Transverse colon (tissue), 4 donors: Measurements from ENCODE around the gene MARCHF9. TPM values are rescaled to one million over a fixed set of nuclear protein-coding genes. Genes with fewer than 3 reads are reported as not detected.

Experiments used
- DNase-seq: peaks from one replicate; pipeline ENCODE4 v3.0.0-alpha.2; 2019
- H3K27ac ChIP-seq, 4 donors: fragments of 200-600 bp; sonication (generic); 2 replicates each; pipeline ENCODE4 v1.5.1; 2016 to 2018; ENCODE audit warnings: inconsistent platforms in 4 of 4
- H3K27me3 ChIP-seq: fragments of 200-600 bp; sonication (generic); 2 replicates; pipeline ENCODE4 v1.5.1; 2017; ENCODE audit warnings: inconsistent platforms
- H3K36me3 ChIP-seq, 4 donors: fragments of 200-600 bp; sonication (generic); 2 replicates each; pipeline ENCODE4 v1.5.1; 2017 to 2019; ENCODE audit warnings: inconsistent platforms in 4 of 4
- H3K4me1 ChIP-seq, 4 donors: fragments of 200-600 bp; sonication (generic); 2 replicates each; pipeline ENCODE4 v1.5.1; 2017 to 2020; ENCODE audit warnings: inconsistent platforms in 4 of 4
- H3K4me3 ChIP-seq, 4 donors: fragments of 200-600 bp; sonication (generic); 1 replicate in 1 of 4; 2 replicates in 3 of 4; pipeline versions ENCODE4 v1.5.1 to v1.6.1; 2017 to 2019; ENCODE audit warnings: inconsistent platforms in 4 of 4
- H3K9me3 ChIP-seq, 2 donors: fragments of 200-600 bp; sonication (generic); 2 replicates each; pipeline ENCODE4 v1.5.1; 2017 to 2019; ENCODE audit warnings: inconsistent platforms in 2 of 2
- EP300 ChIP-seq: sonication (generic); formaldehyde crosslinking; IDR thresholded peaks from one replicate; pipeline ENCODE4 v1.6.1; 2017; ENCODE audit warnings: antibody characterized with exemption, low read depth
- POLR2A ChIP-seq: fragments of 450-650 bp; IDR thresholded peaks from one replicate; pipeline ENCODE4 v1.6.1; 2016; ENCODE audit warnings: antibody characterized with exemption, mild to moderate bottlenecking, moderate library complexity
- POLR2AphosphoS5 ChIP-seq, 3 donors: sonication (generic); formaldehyde crosslinking; IDR thresholded peaks; one replicate each; pipeline ENCODE4 v1.6.1; 2016; ENCODE audit warnings: antibody characterized with exemption in 3 of 3
- WGBS, 2 donors: methylation state at CpG; one replicate each; pipeline ENCODE4 v1.1.5; 2018; ENCODE audit warnings: low coverage in 1 of 2; 5-methylcytosine and 5-hydroxymethylcytosine counted together
- in situ Hi-C, 4 donors: fragments of 200-750 bp; cut with MboI; loops; one replicate each; pipeline versions ENCODE4 v1.15.0 to v1.15.1; 2017; ENCODE audit warnings: low sequenced_read_pairs in 3 of 4, low pct_ligation_motif_present in 1 of 4, low pct_unique_long_range_greater_than_20kb in 1 of 4
- intact Hi-C: fragments of 100-400 bp; cut with DNase I; formaldehyde crosslinking; loops from one replicate; pipeline ENCODE4 v1.15.1; 2023; ENCODE audit warnings: low total_unique reads
- total RNA-seq, 4 donors: library from RNA; depleted of rRNA; stranded (reverse); fragments of >200 nt; gene quantifications; one replicate each; pipeline ENCODE4 v1.1.0, GENCODE V29; 2016
- TF ChIP-seq, protein P1 (sequence below), 5 experiments: fragments of 200-600 bp in 3 of 5; fragments of 450-650 bp in 2 of 5; sonication (generic) in 3 of 5; IDR thresholded peaks; 1 replicate in 2 of 5; 2 replicates in 3 of 5; pipeline ENCODE4 v1.5.1; 2016 to 2017; ENCODE audit warnings: antibody characterized with exemption in 5 of 5, inconsistent platforms in 3 of 5, mild to moderate bottlenecking in 2 of 5, moderate library complexity in 1 of 5

The MARCHF9 gene
- total RNA-seq, 4 donors from 2014 or later = 1.5 to 24.1 (median 9.5) TPM

DNA sequence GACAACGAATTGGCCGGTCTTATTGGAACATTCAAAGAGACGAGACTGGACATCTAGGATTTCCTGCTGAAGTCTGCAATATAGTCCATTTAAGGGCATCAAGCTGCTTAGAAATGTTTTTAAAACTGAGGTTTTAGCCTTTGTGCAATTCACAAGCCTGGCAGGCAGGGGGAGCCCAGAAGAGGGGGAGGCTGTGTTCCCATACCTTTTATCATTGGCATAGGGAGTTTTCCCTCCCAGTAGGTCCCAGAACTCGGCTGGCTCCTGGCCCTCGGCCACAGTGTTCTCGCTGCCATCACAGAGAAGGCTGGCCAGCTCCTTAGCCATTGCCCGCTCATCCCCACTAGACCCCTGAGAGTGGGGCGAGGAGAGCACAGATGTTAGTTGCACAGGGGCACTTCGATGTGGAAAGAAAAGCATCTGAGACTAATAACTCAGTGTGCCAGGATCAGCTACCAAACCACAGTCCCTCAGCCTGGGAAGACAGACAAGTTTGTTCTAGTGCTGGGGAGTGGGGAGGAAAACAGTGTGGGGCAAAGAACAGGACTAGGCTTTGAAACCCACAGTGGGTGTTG, 48.5 kb downstream of the MARCHF9 start:
- Histone ChIP-seq H3K4me1 (peaks cover 0 to 3% (median 0%) of the 10 kb centered on the region in 4 donors), H3K27ac (no peak overlapping the region), H3K27me3 (no peaks in the 10 kb centered on the region), H3K36me3 (peaks cover 0 to 32% (median 8%) of the 10 kb centered on the region in 4 donors), H3K4me3 (no peak overlapping the region), H3K9me3 (no peaks in the 10 kb centered on the region)
- intact Hi-C loops = no loop called here
- TF ChIP-seq, protein P1, sequence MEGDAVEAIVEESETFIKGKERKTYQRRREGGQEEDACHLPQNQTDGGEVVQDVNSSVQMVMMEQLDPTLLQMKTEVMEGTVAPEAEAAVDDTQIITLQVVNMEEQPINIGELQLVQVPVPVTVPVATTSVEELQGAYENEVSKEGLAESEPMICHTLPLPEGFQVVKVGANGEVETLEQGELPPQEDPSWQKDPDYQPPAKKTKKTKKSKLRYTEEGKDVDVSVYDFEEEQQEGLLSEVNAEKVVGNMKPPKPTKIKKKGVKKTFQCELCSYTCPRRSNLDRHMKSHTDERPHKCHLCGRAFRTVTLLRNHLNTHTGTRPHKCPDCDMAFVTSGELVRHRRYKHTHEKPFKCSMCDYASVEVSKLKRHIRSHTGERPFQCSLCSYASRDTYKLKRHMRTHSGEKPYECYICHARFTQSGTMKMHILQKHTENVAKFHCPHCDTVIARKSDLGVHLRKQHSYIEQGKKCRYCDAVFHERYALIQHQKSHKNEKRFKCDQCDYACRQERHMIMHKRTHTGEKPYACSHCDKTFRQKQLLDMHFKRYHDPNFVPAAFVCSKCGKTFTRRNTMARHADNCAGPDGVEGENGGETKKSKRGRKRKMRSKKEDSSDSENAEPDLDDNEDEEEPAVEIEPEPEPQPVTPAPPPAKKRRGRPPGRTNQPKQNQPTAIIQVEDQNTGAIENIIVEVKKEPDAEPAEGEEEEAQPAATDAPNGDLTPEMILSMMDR (IDR thresholded peaks at IDR 0.05) = peak; percentile 69 to 76 (median 74)
- TF ChIP-seq EP300 = no peak
- peak; percentile 32 for DNase-seq
- in situ Hi-C loops = no loop called here
- 60% methylated on average over 9 of the region's 9 CpGs; no CpG with 5 or more reads in 1 of the 2 donors for WGBS, 2 donors

DNA sequence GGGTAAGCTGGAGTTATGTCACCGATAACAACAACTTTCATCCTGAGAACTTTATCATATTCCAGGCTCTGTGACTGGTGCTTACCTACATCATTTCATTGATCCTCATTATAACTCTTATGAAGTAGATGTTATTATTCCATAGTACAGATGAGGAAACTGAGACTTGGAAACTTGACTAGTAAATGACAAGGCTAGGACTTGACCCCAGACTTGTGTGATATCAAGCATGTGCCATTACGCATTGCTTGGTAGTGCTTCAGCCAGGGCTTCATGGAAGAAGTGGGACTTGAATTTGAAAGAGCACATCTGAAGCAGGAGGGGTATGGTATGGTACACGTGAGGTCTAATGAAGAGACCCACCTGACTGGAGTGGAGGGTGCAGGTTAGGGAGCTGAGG, 51.8 kb downstream of the MARCHF9 start:
- Histone ChIP-seq H3K27me3 (no peaks in the 10 kb centered on the region), H3K36me3 (peaks cover 0 to 14% (median 4%) of the 10 kb centered on the region in 4 donors), H3K4me3 (no peak overlapping the region), H3K4me1 (peaks cover 0 to 3% (median 0%) of the 10 kb centered on the region in 4 donors), H3K27ac (no peak overlapping the region), H3K9me3 (no peaks in the 10 kb centered on the region)
- intact Hi-C loops (no loop called here), in situ Hi-C loops (no loop called here)
- no peak for DNase-seq
- WGBS, 2 donors = 95% methylated on average over 3 of the region's 3 CpGs; no CpG with 5 or more reads in 1 of the 2 donors
- no peak for TF ChIP-seq POLR2AphosphoS5 (IDR thresholded peaks at IDR 0.05)
- TF ChIP-seq POLR2A = no peak
- TF ChIP-seq, protein P1 (IDR thresholded peaks at IDR 0.05) = no peak
- no peak for TF ChIP-seq EP300

DNA sequence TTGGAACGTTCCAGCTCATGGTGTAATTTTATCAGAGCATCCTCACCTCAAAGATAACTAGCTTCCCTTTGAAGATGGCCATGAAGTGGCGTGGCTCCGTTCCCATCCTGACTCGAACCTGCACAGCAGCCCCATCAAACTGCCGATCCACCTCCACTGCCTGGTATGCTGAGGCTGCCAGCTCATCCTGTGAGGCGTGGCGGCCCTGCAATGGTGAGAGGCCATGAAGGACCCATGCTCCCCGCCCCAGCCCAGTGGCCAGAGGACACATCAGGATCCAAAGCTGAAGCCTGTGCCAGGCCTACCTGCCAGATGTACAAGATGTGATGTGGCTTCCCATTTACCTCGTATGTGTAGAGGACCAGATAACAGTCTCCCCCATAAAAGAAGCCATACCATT, 52.4 kb downstream of the MARCHF9 start:
- Histone ChIP-seq H3K27me3 (no peaks in the 10 kb centered on the region), H3K4me1 (peaks cover 0 to 3% (median 0%) of the 10 kb centered on the region in 4 donors), H3K4me3 (no peak overlapping the region), H3K27ac (no peak overlapping the region), H3K36me3 (peaks cover 0 to 10% (median 4%) of the 10 kb centered on the region in 4 donors), H3K9me3 (no peaks in the 10 kb centered on the region)
- no peak for DNase-seq
- 89 to 90% methylated on average over 2 to 9 of the region's 9 CpGs for WGBS, 2 donors
- TF ChIP-seq POLR2A (no peak), POLR2AphosphoS5 (IDR thresholded peaks at IDR 0.05) (no peak), EP300 (no peak)
- TF ChIP-seq, protein P1 (IDR thresholded peaks at IDR 0.05) = no peak
- intact Hi-C loops = no loop called here
- in situ Hi-C loops = no loop called here

DNA sequence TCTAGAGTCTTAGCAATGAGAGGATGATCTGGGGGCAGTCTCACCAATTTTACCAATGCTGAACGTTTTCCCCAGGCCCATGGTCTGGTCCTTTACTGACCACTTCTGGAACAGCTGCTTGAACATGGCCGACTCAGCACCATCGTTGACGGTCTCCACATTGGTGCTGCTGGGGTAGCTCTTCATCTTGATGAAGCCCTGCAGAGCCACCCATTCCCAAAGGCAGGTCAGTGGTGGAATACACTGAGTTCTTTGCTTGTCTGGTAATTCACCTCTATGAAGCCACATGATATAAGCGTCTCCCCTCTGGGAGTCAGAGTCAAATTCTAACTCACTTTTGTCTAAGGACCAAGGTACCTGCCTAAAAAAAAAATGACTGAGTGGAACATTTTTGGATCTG, 53.4 kb downstream of the MARCHF9 start:
- Histone ChIP-seq H3K27me3 (no peaks in the 10 kb centered on the region), H3K36me3 (peaks cover 0 to 10% (median 4%) of the 10 kb centered on the region in 4 donors), H3K27ac (no peak overlapping the region), H3K9me3 (no peaks in the 10 kb centered on the region), H3K4me1 (peaks cover 0 to 3% (median 0%) of the 10 kb centered on the region in 4 donors), H3K4me3 (no peak overlapping the region)
- 91 to 93% methylated on average over 5 of the region's 5 CpGs for WGBS, 2 donors
- no peak for TF ChIP-seq EP300
- no peak for TF ChIP-seq POLR2AphosphoS5 (IDR thresholded peaks at IDR 0.05)
- TF ChIP-seq POLR2A = no peak
- TF ChIP-seq, protein P1 (IDR thresholded peaks at IDR 0.05) = no peak
- intact Hi-C loops (no loop called here), in situ Hi-C loops (no loop called here)
- DNase-seq = no peak
